ENCODE measurements around the gene TRIP4.
"Not testable (repeated sequence)": the region's sequence is repeated elsewhere in the genome, so short reads cannot be mapped to it uniquely, and the experiment has no call there.

Gene TRIP4

DNA sequence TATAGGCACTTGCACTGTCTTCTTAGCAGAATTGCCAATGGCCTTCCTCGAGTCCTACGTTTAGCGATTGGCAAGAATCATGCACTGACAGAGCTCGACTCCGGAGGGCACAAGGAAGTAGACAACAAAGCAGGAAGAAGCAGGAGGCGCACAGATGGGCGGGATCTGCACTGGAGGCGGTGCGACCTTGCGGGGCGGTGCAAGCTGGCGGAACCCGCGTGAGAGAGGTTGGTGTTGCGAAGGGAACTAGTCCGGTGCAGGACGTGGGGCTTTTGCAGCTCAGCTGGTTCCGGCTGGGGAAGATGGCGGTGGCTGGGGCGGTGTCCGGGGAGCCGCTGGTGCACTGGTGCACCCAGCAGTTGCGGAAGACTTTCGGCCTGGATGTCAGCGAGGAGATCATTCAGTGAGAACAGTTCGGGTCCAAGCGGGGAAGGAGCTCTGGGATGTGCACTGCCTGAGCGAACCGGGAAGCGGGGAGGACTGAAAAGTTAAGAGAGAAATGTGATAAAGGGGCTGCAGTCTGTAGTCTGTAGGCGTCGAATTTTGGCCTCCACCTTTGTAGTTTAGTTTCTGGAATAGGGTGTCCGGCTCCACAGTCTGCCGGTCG, at the start of gene TRIP4:
Gene TRIP4 (plus strand): TSS at position 275 of the 607 bp plus-strand sequence. CDS start 28 bp downstream, at position 303.
- DNase-seq = peak; percentile 96

DNA sequence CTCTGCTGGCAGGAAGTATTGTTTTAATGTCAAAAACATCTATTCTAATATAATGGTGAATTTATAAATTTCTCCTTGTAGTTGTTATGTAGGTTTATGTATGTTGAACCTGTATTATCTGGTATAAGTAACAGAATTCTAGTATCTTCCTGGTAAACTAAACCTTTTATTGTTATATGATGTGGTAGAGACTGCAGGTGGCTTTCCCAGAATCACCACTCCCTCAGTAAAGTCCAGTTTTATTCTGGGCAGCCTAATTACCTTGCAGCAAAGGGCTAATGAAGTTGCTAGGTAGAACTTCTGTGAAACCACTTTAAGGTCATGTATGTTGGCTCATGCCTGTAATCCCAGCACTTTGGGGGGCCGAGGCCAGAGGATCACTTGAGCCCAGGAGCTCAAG, 47.3 kb upstream of the TRIP4 start:
- no peak for DNase-seq

GRCh38 chr15:64341961-64342360, 45.7 kb upstream of the TRIP4 start:
- no peak for DNase-seq

- DNase-seq = no peak
These were observed 44.4 kb upstream of the TRIP4 start for GRCh38 chr15:64343222-64343621.

- no peak for DNase-seq
These were observed 43.8 kb upstream of the TRIP4 start for GRCh38 chr15:64343841-64344240.

DNA sequence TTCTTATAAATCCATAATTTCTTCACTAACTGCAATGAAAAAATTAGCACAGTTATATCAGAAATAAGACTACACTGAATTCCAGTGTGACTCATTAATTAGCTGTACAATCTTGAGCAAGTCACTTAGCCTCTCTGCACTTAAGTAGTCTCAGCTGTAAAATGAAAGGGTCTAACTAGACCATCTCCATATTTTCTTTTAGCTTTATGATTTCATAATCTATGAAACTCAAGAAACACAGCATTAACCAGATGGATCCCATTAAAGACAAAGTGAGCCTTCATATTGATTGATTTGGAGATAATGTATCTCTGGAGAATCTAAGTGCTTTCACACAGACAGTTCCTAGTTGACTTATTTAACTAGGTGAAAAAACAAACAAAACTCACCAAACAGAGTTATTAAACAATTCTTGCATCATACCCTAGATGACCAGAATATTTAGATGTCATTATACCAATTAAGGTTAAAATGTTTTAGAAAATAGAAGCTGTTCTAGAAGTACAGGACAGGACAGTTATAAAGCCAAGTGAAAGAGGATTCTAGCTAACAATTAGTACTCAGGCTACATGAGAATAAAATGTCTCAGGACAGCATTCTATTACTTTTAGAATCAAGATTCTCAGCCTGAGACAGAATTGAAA, 42.9 kb upstream of the TRIP4 start:
- no peak for DNase-seq

DNA sequence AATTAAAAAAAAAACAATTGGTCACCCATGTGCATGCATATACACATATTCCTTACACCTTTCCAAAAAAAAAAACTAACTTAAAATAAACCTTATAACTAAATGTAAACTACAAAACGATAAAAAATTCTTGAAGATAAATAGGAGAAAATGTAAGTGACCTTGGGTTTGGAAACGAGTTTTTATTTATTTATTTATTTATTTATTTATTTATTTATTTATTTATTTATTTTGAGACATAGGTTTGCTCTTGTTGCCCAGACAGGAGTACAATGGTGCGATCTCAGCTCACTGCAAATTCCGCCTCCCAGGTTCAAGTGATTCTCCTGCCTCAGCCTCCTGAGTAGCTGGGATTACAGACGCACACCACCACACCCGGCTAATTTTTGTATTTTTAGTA, 41.4 kb upstream of the TRIP4 start:
- not testable (repeated sequence) for DNase-seq

GRCh38 chr15:64348455-64348854, 39.2 kb upstream of the TRIP4 start:
- DNase-seq = no peak

DNA sequence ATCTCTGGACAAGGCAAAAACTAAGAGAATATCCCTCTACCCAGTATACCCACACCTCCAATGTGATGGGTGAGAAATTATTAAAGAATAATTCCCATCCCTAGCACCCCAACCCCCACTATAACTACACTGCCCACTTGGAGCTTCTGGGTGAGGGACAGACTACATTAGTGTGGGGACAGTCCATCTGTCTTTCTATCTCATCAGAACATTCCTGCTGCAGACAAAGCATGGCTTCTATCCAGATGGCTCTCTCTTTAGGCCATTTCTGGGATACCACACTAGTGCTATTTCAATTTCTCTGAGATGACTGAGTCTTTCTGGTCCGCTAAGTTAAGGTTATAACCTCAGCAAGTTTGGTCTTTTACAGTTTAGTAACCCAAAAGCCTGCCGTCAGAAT, 38.3 kb upstream of the TRIP4 start:
- DNase-seq = no peak

- no peak for DNase-seq
These were observed 36.4 kb upstream of the TRIP4 start for GRCh38 chr15:64351265-64351664.

DNA sequence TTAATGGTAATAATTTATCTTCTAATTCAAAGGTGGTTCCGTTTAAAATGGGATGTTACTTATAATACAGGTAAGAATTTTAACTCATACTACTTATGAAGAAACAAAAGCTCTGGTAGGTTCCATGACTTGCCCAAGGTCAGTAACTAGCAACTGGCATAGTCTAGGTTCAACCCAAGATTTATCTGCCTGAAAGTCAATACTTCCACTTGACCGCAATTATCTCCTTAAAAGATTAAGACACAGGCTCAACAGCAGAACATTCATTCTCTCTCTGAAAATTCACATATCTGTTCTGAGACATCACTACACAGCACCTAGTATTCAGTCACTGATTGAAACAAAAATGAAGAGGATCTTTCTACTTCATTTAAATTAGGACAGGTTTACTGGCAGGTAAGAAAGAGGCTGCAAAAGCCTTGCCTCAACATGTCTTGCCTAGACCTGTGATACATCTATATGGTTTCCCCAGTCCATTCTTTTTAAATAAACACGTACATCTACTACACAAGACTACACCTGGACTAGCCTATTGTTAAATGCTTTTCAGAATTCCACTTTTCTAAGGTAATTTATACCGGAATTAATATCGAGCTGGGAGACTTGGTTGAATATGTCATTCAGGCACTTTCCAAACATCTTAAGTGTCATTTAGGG, 32.8 kb upstream of the TRIP4 start:
- no peak for DNase-seq

GRCh38 chr15:64355348-64355943, 32.2 kb upstream of the TRIP4 start:
- peak; percentile 17 for DNase-seq

DNA sequence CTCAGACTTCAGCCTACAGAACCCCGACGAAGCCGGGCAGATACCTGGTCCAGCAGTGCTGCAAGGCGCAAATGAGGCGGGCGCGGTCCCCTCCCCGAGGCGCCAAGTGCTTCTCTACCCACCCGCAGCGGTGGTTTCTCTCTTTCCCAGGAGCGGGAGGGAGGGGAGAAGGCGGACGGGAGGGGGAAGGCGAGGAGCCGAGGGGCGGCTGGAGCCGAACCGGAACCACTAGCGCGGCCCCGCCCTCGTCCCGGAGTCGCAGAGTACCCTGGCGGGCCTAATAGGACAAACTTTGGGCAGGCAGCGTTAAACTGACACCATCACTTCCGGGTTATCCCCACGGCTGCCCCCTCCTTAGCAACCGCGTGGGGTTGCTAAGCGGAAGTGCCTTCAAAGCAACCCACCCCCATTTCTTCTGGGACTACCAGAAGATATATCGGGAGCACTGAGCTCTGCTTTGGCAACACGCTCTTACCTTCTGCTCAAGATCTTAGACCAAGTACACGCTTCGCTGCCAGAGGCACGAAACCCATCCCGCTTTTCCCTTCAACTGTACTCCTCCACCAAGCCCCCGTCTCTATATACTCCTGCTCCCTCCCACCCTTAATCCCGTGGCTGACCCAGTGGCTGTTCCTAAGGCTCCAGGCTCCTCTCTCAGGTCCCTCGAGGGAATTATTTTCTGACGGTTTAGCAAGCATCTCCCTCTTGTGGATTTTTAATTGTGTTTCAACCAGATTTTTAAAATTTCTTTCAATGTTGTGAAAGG, 31.5 kb upstream of the TRIP4 start, which contains the start of gene CSNK1G1:
Gene CSNK1G1 (minus strand): TSS at position 230 of the 766 bp plus-strand sequence. CDS start 55,674 bp downstream, outside the sequence.
- DNase-seq = peak; percentile 89

DNA sequence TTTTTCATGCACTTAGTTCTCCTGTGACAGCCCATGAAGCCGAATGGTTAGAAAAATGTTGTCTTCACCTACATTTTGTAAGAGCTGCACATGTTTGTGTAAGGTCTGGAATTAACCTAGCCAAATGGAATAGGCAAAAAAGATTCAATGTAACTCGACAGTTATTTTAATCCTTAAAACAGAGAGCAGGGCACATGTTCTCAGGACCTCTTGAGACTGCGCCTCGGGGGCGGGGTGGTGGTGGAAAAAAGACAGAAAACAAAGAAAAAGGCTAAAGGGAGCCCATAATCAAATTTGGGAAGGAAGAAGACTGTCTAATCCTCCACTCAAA, 31.0 kb upstream of the TRIP4 start:
- no peak for DNase-seq

DNA sequence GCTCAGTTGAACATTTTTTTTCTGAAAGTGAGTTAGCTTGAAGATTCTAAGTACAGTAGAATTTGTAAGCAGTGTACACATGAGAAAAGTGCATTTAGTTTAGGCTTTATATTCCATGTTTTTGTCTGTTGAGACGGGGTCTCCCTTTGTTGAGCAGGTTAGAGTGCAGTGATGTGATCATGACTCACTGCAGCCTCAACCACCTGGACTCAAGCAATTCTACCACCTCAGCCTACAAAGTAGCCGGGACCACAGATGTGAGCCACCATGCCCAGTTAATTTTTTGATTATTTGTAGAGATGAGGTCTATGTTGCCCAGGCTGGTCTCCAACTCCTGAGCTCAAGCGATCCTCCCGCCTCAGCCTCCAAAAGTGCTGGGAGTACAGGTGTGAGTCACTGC, 26.4 kb upstream of the TRIP4 start:
- DNase-seq = no peak

DNA sequence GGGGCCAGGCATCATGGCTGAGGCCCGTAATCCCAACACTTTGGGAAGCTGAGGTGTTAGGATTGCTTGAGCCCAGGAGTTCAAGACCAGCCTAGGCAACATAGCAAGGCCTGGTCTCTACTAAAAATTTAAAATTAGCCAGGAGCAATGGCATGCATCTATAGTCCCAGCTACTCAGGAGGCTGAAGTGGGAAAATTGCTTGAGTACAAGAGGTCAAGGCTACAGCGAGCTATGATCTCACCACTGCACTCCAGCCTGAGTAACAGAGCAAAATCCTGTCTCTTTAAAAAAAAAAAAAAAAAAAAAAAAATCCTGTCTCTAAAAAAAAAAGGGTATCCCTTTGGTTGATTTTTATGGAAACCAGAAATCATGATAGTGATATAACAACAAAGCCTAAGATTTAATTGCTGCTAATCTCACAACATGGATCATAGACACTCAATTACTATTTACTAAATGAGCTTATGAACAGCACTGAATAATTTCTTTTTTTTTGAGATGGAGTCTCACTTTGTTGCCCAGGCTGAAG, 18.5 kb upstream of the TRIP4 start:
- DNase-seq = no peak

DNA sequence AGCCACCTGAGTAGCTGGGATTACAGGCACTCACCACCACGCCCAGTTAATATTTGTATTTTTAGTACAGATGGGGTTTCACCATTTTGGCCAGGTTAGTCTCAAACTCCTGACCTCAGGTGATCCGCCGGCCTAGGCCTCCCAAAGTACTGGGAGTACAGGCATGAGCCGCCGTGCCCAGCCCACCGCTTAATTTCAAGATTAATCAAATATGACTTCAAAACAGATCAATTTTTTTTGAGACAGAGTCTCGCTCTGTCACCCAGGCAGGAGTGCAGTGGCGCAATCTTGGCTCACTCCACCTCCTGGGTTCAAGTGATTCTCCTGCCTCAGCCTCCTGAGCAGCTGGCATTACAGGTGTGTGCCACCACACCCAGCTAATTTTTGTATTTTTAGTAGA, 16.3 kb upstream of the TRIP4 start:
- not testable (repeated sequence) for DNase-seq

GRCh38 chr15:64373360-64373759, 14.3 kb upstream of the TRIP4 start:
- DNase-seq = no peak

- DNase-seq = no peak
These were observed 8.2 kb upstream of the TRIP4 start for GRCh38 chr15:64379216-64379960.

DNA sequence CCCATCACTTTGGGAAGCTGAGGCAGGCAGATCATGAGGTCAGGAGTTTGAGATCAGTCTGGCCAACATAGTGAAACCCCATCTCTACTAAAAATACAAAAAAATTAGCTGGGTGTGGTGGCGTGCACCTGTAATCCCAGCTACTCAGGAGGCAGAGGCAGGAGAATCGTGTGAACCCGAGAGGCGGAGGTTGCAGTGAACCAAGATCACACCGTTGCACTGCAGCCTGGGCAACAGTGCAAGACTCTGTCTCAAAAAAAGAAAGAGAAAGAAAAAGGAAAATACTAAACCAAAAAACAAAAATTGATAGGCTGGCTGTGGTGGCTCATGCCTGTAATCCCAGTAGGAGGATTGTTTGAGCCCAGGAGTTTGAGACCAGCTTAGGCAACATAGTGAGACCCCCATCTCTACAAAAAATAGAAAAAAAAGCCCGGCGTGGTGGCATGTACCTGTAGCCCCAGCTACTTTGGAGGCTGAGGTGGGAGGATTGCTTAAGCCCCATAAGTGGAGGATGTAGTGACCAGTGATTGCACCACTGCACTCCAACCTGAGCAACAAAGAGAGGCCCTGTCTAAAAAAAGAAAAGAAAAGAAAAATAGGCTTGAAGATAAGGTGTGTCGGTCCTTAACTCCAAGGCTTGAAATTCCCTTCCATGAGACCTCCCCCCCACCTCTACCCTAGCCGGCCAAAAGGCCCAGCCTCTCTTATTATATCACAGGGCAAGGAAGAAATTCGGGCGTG, 7.3 kb upstream of the TRIP4 start:
- DNase-seq = not testable (repeated sequence)

DNA sequence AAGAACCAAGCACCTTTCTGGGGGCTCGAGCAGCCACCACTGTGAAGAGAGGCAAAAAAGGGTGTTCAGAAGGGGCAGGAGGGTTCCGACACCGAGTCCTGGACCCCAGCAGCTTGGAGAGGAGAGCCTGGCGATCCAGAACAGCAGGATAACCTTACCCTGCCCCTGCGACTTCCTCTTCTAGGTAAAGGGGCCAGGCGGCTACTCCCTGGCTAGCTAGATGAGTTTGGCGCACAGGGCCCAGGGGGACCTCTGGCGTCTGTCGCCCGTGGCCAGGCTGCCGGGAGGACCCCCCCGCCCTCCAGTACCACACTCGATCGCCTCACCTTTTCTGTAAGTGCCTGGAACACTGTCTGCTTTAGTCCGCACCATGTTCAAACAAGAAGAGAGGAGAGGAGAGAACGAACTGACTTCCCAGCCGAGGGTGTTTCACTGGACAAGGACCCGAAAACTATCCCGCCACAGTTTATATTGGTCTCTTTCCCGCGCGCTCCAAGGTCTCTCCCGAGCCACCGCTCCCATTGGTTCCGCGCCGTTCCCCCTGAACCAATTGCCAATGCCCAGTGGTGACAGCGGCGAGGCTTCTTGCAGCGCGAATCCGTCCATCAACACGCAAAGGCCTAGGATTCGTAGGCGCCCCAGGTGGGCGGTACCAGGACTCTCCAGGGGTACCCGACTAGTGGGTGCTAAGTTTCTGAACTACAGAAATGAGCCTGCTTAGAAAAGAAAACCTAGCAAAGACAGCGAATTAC, 6.5 kb upstream of the TRIP4 start, which contains the start of gene PCLAF:
Gene PCLAF (minus strand): TSS at position 442 of the 752 bp plus-strand sequence. CDS start 70 bp downstream, at position 372.
- DNase-seq = peak; percentile 87

Measured in activated CD4-positive, alpha-beta T cell treated with anti-CD3 and anti-CD28 coated beads, Interleukin-2, amount 50 U/mL, for 1 hour (primary cell).